GM18499 (cell line): ENCODE data around the gene DAB1.

Source experiments
- ATAC-seq: cut with Tn5 transposase; IDR thresholded peaks from one replicate; pipeline ENCODE4 v1.9.1; 2021; ENCODE audit warnings: moderate number of reproducible peaks; ENCODE audit not compliant: insufficient read depth, unreplicated experiment

The DAB1 gene

DNA sequence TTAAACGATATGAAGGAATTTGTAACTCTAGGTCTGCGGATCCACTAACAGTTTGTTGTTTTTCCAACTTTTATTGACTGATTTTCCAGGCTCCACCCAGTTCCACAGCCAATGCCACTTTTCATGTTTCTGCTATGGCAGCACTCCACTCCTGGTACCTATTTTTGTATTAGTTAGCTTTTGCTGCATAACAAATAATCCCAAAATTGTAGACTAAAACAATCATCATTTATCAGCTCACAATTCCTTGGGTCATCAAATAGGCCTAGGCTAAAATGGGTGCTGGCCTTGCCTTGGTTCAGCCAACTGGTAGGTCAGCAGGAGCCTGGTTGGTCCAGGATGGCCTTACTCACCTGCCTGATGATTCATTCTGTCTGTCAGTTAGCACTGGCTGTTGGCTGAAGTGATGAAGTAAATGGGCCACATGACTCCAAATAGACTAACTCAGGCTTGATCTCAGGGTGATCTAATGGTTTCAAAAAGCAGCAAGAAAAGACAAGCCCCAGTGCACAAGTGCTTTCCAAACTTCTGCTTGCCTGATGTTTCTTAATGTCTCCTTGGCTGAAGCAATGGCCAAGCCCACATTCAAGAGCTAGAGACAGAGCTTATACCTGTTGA, 454.9 kb downstream of the DAB1 start:
- ATAC-seq = no peak

DNA sequence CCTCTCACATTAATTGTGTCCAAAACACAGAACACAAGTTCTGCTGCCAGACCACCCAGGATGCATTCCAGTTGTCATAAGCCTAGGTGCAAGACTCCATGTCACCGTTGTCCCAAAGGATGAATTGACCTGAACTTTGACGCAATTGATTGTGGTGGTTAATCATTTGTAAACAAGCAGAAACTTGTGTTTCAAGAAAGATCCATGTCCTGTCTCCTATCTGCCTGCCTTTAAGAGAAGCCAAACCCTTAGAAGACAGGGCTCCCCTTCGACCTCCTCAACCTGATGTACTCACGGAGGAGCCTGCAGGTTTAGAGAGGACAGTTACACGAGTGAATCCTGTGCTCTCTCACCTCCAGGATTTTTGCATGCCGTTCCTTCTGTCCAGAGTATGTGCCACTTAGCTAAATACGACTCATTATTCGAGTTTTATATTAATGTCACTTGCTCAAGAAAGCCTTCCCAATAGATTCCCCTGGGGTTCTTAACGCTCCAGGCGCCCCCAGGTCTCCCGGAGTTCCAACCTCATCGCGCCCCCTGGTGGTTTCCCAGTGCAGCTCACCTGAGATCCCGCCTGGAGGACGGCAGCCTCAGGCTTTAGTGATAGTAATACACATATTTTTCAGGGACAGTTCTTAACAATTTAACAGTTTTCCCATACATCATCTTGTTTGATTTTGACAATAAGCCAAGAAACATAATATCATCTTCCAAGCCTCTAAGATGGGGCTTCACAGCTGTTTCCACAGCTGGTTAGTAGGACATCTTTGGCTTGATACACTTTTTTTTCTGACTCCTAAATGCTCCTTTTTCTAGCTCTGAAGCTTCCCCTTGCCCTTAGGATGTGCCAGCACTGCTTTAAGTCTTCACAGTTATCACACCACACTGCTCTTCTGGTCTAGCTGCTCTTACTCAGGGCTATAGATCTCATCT, 455.7 kb downstream of the DAB1 start:
- no peak for ATAC-seq

- ATAC-seq = no peak
Observed at GRCh38 chr1:56967355-56967754, 456.5 kb downstream of the DAB1 start.

DNA sequence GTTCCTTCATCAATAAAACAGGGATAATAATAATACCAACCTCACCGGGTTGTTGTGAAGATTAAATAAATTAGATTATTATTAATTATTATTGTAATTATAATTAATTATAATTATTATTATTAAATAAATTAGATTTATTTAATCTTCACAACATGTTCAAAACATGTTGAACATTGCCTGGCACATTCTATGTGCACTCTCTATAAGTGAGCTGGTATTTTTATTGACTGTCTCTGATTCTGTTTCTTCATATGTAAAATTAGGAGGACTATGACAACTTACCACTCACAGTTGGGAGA, 457.2 kb downstream of the DAB1 start:
- no peak for ATAC-seq

DNA sequence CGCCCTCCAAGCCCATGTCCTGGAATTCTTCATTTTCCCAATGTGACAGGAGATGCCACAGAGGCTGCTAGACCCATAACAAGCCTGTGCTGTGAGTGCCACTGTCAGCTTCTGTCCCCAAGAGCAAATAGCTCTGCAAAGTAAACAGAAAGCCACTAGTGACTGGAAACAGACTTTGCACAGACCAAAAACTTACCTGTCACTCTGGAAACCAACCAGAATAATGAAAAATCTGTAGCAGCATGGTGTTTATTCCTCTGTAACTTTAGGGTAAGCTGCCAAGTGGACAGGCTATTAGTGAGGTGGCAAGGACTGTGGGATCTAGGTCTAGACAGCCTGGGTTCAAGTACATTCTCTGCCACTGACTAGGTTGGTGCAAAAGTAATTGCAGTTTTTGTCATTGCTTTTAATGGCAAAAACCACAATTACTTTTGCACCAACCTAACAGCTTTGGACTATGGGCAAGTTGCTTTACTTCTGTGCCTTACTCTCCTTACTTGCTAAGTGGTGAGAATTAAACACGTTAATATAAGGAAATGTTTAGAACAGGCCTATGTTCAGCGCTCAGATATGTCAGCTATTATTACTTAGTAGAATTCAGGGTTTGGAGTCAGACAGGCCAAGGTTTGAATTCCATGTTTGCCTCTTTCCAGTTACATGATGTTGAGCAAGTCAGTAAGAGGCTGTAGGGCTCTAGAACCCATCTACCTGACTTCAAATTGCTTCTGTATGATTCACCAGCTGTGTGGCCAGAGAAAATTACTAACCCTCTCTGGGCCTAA, 457.8 kb downstream of the DAB1 start, which contains the start of gene C8B:
C8B (minus strand) TSS at position 100 of the 782 bp plus-strand sequence; CDS start at position 33, 67 bp downstream.
- ATAC-seq = no peak

GRCh38 chr1:56965191-56965590, 458.7 kb downstream of the DAB1 start:
- no peak for ATAC-seq

DNA sequence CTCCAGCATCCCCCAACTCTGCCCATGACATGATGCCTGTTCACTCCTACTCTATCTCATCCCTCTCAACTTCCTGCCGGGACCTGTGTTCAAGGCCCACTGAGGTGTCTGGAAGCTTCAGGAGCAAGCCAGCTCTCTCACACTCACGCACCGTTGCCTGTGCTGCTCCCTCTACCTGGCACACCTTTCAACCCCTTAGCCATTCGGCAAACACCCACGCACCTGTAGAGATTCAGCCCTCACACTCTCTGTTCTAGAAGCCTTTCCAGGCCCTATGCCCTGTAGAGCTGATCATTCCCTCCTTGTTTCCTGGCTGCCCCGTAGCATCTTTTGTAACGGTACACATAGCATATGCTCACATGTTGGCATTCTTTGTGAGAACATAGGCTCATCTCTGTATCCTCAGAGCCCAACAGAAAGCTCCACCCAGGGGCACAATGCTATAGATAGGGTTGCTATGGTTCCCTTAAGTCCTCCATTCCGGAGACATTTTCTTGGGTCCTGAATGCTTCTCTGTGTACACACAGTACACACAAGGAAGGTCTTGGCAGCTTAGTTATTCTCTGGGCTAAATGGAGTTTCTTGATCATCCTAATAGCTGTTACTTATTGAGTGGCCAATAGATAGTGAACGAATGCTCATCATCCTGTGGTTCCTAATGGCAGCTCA, 459.4 kb downstream of the DAB1 start:
- ATAC-seq = no peak

- no peak for ATAC-seq
Observed at GRCh38 chr1:56963667-56964066, 460.2 kb downstream of the DAB1 start.

DNA sequence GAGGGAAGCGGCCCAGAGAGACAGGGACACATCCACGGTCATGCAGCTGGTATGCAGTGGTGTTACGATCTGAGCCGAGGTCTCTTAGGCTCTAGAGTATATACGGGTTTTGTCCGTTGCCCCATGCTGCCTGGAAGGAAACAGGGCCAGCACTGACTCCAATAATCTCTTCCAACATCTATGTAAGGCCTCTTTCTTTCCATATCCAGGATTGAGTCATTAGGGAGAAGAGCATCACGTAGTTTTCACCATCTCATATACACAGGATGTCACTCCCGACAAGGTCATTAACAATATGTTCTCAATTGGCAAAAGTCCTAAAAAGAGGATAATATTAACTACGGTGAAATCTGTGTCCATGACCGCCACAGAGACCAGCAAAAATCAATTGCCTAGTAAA, 462.4 kb downstream of the DAB1 start:
- ATAC-seq = no peak

GRCh38 chr1:56958526-56958925, 465.3 kb downstream of the DAB1 start:
- ATAC-seq = no peak

GRCh38 chr1:56957931-56958330, 465.9 kb downstream of the DAB1 start:
- no peak for ATAC-seq

GRCh38 chr1:56954664-56955063, 469.2 kb downstream of the DAB1 start:
- no peak for ATAC-seq

DNA sequence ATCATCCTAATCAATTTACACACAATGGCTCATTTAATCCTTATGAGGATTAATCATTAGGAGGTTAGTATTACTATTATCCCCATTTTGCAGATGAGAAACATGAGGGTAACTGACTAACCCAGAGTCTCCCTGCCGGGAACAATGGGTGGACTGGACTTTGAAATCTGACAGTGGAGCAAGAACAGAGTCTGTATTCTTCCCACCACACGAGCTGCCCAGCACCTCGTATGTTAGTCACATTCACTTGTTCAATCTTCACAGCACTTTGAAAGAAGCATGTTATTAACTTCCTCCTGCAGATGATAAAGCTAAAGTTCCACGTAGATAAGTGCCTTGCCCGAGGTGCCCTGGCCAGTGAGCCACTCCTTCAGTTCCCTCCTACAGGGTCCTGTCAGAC, 470.5 kb downstream of the DAB1 start:
- ATAC-seq = no peak

- ATAC-seq = no peak
Observed at GRCh38 chr1:56952501-56952900, 471.4 kb downstream of the DAB1 start.

- ATAC-seq = no peak
Observed at GRCh38 chr1:56948403-56949023, 475.3 kb downstream of the DAB1 start.
